Astrocyte (in vitro differentiated cells and primary cell): ENCODE results near the gene KCNB1.

Experiments
- EZH2 ChIP-seq: IDR thresholded peaks from 2 replicates; pipeline ENCODE4 v1.6.1; 2012; ENCODE audit warnings: mild to moderate bottlenecking, low read length, inconsistent platforms; ENCODE audit not compliant: insufficient read depth
- TF ChIP-seq, protein P1 (sequence below): IDR thresholded peaks from 2 replicates; pipeline ENCODE4 v1.5.1; 2011; ENCODE audit warnings: low read depth, mild to moderate bottlenecking, inconsistent platforms, low read length, moderate library complexity; ENCODE audit not compliant: insufficient read depth

GRCh38 chr20:49403012-49403411, 79.5 kb downstream of the KCNB1 start:
- TF ChIP-seq, protein P1, sequence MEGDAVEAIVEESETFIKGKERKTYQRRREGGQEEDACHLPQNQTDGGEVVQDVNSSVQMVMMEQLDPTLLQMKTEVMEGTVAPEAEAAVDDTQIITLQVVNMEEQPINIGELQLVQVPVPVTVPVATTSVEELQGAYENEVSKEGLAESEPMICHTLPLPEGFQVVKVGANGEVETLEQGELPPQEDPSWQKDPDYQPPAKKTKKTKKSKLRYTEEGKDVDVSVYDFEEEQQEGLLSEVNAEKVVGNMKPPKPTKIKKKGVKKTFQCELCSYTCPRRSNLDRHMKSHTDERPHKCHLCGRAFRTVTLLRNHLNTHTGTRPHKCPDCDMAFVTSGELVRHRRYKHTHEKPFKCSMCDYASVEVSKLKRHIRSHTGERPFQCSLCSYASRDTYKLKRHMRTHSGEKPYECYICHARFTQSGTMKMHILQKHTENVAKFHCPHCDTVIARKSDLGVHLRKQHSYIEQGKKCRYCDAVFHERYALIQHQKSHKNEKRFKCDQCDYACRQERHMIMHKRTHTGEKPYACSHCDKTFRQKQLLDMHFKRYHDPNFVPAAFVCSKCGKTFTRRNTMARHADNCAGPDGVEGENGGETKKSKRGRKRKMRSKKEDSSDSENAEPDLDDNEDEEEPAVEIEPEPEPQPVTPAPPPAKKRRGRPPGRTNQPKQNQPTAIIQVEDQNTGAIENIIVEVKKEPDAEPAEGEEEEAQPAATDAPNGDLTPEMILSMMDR, result no peak
- TF ChIP-seq EZH2, result no peak
